Measurements from ENCODE around the gene RITA1. TPM values are rescaled to one million over a fixed set of nuclear protein-coding genes. Genes with fewer than 3 reads are reported as not detected.

Gene RITA1
- total and polyA plus RNA-seq, 2 of the 4 experiments (the other 2 are of a cell fraction), result 14.2 to 14.7 TPM

DNA sequence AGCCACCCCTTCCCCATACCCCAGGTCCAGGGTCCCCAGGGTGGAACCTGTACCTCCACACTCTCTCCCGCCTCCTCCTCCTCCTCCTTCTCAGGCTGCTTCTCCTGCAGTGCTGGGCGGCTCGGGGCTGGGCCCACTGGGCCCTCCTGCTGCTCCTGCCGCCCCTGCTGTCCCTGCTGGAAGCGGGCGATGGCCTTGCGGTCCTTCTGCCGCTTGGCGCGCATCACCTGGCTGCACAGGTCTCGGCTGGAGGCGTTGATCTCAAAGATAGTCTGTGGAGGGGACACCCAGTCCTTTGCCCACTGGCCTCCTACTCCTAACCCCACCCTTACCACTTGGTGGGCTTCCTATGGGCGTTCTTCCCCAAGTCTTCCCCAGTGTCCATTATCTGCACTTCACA is 21.5 kb upstream of the RITA1 start:
- Histone ChIP-seq H2AFZ (replicated peaks; ENCODE audit: low read length, poor library complexity) (no peak overlapping the region), H2BK120ac (ENCODE audit: low read depth, low read length) (no peak overlapping the region), H3K9me3 (ENCODE audit: control insufficient read depth, insufficient read depth, low read length) (no peaks in the 10 kb centered on the region), H3K4me3 (ENCODE audit: insufficient read depth, low read depth, low read length) (no peak overlapping the region), H4K91ac (ENCODE audit: insufficient read depth, low read depth, low read length) (no peak overlapping the region), H3K4me2 (ENCODE audit: low read depth, low read length) (no peak overlapping the region), H3K4ac (ENCODE audit: low read depth, low read length) (no peak overlapping the region), H3K18ac (ENCODE audit: low read depth, low read length) (no peak overlapping the region), H3K23ac (ENCODE audit: low read depth, low read length) (no peak overlapping the region), H3K14ac (replicated peaks; ENCODE audit: low read depth, low read length) (no peak overlapping the region), H2BK5ac (ENCODE audit: low read depth, low read length, poor library complexity, severe bottlenecking) (no peak overlapping the region), H3K56ac (ENCODE audit: extremely low read depth, insufficient read depth, low read length) (no peak overlapping the region), H3K79me1 (ENCODE audit: low read depth in 1 of 2, low read length in 2 of 2) (no peaks in the 10 kb centered on the region; a peak in 1 of 4 replicates), H3K36me3 (ENCODE audit: control insufficient read depth, insufficient read depth, low read length) (peaks cover 61% of the 10 kb centered on the region), H4K20me1 (ENCODE audit: insufficient read depth, low read length) (peaks cover 3% of the 10 kb centered on the region; the same call in 1 of the 2 replicates), H3K27me3 (ENCODE audit: control insufficient read depth, insufficient read depth, low read length) (no peaks in the 10 kb centered on the region), H3K27ac (ENCODE audit: insufficient read depth, low read length) (no peak overlapping the region), H2AK5ac (ENCODE audit: low read depth, low read length) (no peak overlapping the region), H3K9ac (ENCODE audit: low read depth, low read length) (no peak overlapping the region), H2AK9ac (replicated peaks; ENCODE audit: low read depth, low read length, poor library complexity) (no peak overlapping the region), H4K8ac (ENCODE audit: low read depth in 2 of 2, low read length in 2 of 2) (no peak overlapping the region), H4K5ac (ENCODE audit: low read depth, low read length) (no peak overlapping the region), H3K9me1 (ENCODE audit: insufficient read depth, low read length) (peaks cover 4% of the 10 kb centered on the region; the same call in 1 of the 2 replicates), H2BK15ac (ENCODE audit: low read depth, low read length) (no peak overlapping the region), H2BK20ac (ENCODE audit: low read depth, low read length) (no peak overlapping the region), H3K4me1 (ENCODE audit: control insufficient read depth, insufficient read depth, low read length) (peaks cover 8% of the 10 kb centered on the region)
- 98% methylated on average over 10 of the region's 13 CpGs; no CpG with 5 or more reads in 1 of the 2 experiments for WGBS, 2 experiments (ENCODE audit: extremely low coverage in 2 of 2, insufficient read length in 1 of 2)
- ChIA-PET CTCF (no interaction called here), POLR2A (ENCODE audit: unreplicated experiment) (no interaction called here)
- intact Hi-C loops (cut with micrococcal nuclease), result no loop called here
- in situ Hi-C loops (cut with MboI; ENCODE audit: low sequenced_read_pairs), result no loop called here
- TF ChIP-seq MXI1 (IDR thresholded peaks at IDR 0.05; ENCODE audit: borderline replicate concordance, low read depth, low read length), result no peak
- no peak for TF ChIP-seq MAZ (IDR thresholded peaks at IDR 0.05; ENCODE audit: borderline replicate concordance, low read depth, low read length)
- TF ChIP-seq MAFK (IDR thresholded peaks at IDR 0.05; ENCODE audit: low read depth, low read length), result no peak
- no peak for TF ChIP-seq POLR2A (IDR thresholded peaks at IDR 0.05; ENCODE audit: low read depth, low read length)
- TF ChIP-seq RFX5 (IDR thresholded peaks at IDR 0.05; ENCODE audit: low read depth, low read length), result no peak
- TF ChIP-seq FOS (IDR thresholded peaks at IDR 0.05; ENCODE audit: low read depth, low read length), result no peak
- TF ChIP-seq CEBPB (IDR thresholded peaks at IDR 0.05; ENCODE audit: low read depth, low read length), result no peak
- no peak for TF ChIP-seq RAD21 (IDR thresholded peaks at IDR 0.05; ENCODE audit: low read length)
- TF ChIP-seq RCOR1 (IDR thresholded peaks at IDR 0.05; ENCODE audit: insufficient replicate concordance, low read length), result no peak
- no peak for TF ChIP-seq CTCF (conservative IDR thresholded peaks at IDR 0.05; ENCODE audit: low read depth, low read length)
- TF ChIP-seq, protein P1, sequence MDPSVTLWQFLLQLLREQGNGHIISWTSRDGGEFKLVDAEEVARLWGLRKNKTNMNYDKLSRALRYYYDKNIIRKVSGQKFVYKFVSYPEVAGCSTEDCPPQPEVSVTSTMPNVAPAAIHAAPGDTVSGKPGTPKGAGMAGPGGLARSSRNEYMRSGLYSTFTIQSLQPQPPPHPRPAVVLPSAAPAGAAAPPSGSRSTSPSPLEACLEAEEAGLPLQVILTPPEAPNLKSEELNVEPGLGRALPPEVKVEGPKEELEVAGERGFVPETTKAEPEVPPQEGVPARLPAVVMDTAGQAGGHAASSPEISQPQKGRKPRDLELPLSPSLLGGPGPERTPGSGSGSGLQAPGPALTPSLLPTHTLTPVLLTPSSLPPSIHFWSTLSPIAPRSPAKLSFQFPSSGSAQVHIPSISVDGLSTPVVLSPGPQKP (IDR thresholded peaks at IDR 0.05; ENCODE audit: borderline replicate concordance, low read depth, low read length), result no peak
- no peak for TF ChIP-seq NFE2L2 (IDR thresholded peaks at IDR 0.05; ENCODE audit: low read depth, low read length)
- TF ChIP-seq CHD1 (IDR thresholded peaks at IDR 0.05; ENCODE audit: low read depth, low read length), result no peak
- dilution Hi-C loops (cut with HindIII; ENCODE audit: low sequenced_read_pairs, unreplicated experiment), result no loop called here
- no TSS peak for BruUV-seq (replicated peaks)
- DNase-seq, result no peak
- no peak for ATAC-seq (ENCODE audit: low read depth)

All from IMR-90 (cell line).